Loucy (cell line): ENCODE measurements around the gene PKD2L2.

Experiments used
- H2AFZ ChIP-seq: fragments of 200-600 bp; sonication (generic); 2 replicates; pipeline ENCODE4 v1.6.0; 2016; ENCODE audit warnings: antibody characterized with exemption, mild to moderate bottlenecking, low read length, moderate library complexity
- H3F3A ChIP-seq: fragments of 200-600 bp; 2 replicates; pipeline ENCODE4 v1.6.0; 2016; ENCODE audit warnings: antibody characterized with exemption, low read depth, mild to moderate bottlenecking
- H3K27me3 ChIP-seq: fragments of 200-600 bp; sonication (generic); 2 replicates; pipeline ENCODE4 v1.6.1; 2014; ENCODE audit warnings: low read length, mild to moderate bottlenecking; ENCODE audit not compliant: insufficient read depth, poor library complexity, severe bottlenecking
- H3K36me3 ChIP-seq: fragments of 200-600 bp; sonication (generic); 2 replicates; pipeline ENCODE4 v1.6.1; 2016; ENCODE audit warnings: low read length; ENCODE audit not compliant: insufficient read depth
- H3K4me1 ChIP-seq: fragments of 200-600 bp; sonication (generic); 2 replicates; pipeline ENCODE4 v1.5.1; 2014; ENCODE audit warnings: low read length, mild to moderate bottlenecking; ENCODE audit not compliant: insufficient read depth, poor library complexity, severe bottlenecking
- H3K4me2 ChIP-seq: fragments of 200-600 bp; sonication (generic); 2 replicates; pipeline ENCODE4 v1.6.0; 2014; ENCODE audit warnings: antibody characterized with exemption, low read length, low read depth, mild to moderate bottlenecking; ENCODE audit not compliant: poor library complexity, severe bottlenecking
- H3K4me3 ChIP-seq: fragments of 200-600 bp; sonication (generic); 2 replicates; pipeline ENCODE4 v1.5.1; 2014; ENCODE audit warnings: low read length, mild to moderate bottlenecking, mixed read lengths; ENCODE audit not compliant: poor library complexity, severe bottlenecking
- H3K79me2 ChIP-seq: fragments of 200-600 bp; sonication (generic); 2 replicates; pipeline ENCODE4 v1.6.1; 2014; ENCODE audit warnings: low read length; ENCODE audit not compliant: insufficient read depth
- H3K9ac ChIP-seq: fragments of 200-600 bp; sonication (generic); 2 replicates; pipeline ENCODE4 v1.6.0; 2014; ENCODE audit warnings: mild to moderate bottlenecking, low read depth, low read length, moderate library complexity; ENCODE audit not compliant: poor library complexity, severe bottlenecking
- H3K9me2 ChIP-seq: fragments of 200-600 bp; sonication (generic); replicated peaks from 2 replicates; pipeline ENCODE4 v1.6.1; 2016; ENCODE audit warnings: low read depth, low read length, mixed read lengths
- H3K9me3 ChIP-seq: fragments of 200-600 bp; sonication (generic); 2 replicates; pipeline ENCODE4 v1.6.1; 2014; ENCODE audit warnings: mild to moderate bottlenecking, antibody characterized with exemption, low read length, low read depth; ENCODE audit not compliant: insufficient read depth
- H4K20me1 ChIP-seq: fragments of 200-600 bp; sonication (generic); 2 replicates; pipeline ENCODE4 v1.6.0; 2014; ENCODE audit warnings: antibody characterized with exemption, low read length, mild to moderate bottlenecking; ENCODE audit not compliant: insufficient read depth, poor library complexity, severe bottlenecking
- EZH2phosphoT487 ChIP-seq: fragments of 200-600 bp; IDR thresholded peaks from 2 replicates; pipeline ENCODE4 v1.6.1; 2018; ENCODE audit warnings: antibody characterized with exemption, mild to moderate bottlenecking, moderate library complexity, borderline replicate concordance
- TF ChIP-seq, protein P1 (sequence below): fragments of 200-600 bp; sonication (generic); conservative IDR thresholded peaks from 2 replicates; pipeline ENCODE4 v1.5.1; 2014; ENCODE audit warnings: mild to moderate bottlenecking, antibody characterized with exemption, low read length

Gene PKD2L2

DNA sequence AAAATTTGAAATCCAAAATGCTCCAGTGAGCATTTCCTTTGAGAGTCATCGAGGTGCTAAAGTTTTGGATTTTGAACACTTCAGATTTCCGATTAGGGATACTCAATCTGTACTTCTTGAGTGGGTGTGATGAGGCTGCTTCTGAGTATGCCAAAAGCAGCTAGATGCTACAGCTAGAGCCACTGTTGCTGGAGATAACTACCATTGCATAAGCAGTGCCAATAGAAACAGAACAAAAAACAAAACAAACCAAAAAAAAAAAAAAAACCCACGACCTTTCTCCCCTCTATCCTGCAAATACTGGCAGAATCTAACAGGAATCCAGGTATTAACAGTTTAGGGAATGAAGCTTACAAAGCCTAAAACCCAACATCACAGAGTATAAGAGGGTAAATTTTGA is 43.5 kb downstream of the PKD2L2 start:
- no peak overlapping the region for H3K9ac ChIP-seq
- no peak overlapping the region for H3K4me3 ChIP-seq
- no peaks in the 10 kb centered on the region for H3F3A ChIP-seq
- H3K9me2 ChIP-seq: no peaks in the 10 kb centered on the region
- no peaks in the 10 kb centered on the region for H3K27me3 ChIP-seq
- H4K20me1 ChIP-seq: no peaks in the 10 kb centered on the region
- TF ChIP-seq, protein P1, sequence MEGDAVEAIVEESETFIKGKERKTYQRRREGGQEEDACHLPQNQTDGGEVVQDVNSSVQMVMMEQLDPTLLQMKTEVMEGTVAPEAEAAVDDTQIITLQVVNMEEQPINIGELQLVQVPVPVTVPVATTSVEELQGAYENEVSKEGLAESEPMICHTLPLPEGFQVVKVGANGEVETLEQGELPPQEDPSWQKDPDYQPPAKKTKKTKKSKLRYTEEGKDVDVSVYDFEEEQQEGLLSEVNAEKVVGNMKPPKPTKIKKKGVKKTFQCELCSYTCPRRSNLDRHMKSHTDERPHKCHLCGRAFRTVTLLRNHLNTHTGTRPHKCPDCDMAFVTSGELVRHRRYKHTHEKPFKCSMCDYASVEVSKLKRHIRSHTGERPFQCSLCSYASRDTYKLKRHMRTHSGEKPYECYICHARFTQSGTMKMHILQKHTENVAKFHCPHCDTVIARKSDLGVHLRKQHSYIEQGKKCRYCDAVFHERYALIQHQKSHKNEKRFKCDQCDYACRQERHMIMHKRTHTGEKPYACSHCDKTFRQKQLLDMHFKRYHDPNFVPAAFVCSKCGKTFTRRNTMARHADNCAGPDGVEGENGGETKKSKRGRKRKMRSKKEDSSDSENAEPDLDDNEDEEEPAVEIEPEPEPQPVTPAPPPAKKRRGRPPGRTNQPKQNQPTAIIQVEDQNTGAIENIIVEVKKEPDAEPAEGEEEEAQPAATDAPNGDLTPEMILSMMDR: no peak
- TF ChIP-seq EZH2phosphoT487: no peak
- H3K36me3 ChIP-seq: peaks cover 11% of the 10 kb centered on the region; the same call in 1 of the 2 replicates
- no peak overlapping the region for H3K4me2 ChIP-seq
- no peaks in the 10 kb centered on the region for H3K4me1 ChIP-seq
- H3K79me2 ChIP-seq: no peaks in the 10 kb centered on the region
- no peak overlapping the region for H2AFZ ChIP-seq
- no peaks in the 10 kb centered on the region for H3K9me3 ChIP-seq

DNA sequence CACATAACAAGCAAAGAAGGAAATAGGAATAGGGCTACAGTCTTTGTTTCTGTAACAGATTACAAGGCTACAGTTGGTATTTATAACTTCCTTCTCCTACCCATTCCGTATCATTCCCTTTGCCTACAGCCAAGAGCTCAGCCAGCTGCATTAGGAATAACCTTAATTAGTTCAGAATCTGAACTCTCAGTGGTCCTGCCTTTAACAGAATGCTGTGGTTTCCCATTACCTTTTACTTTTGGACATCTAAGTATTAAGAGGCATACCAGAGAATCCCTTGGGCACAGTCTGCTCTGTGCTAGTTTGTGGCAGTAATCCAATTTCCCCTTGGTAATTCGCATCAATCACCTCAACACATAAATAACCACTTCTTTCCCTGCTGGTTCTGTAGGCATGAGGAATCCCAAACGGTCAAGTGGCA is 44.2 kb downstream of the PKD2L2 start:
- Histone ChIP-seq H3K4me3 (no peak overlapping the region), H3K9me2 (no peaks in the 10 kb centered on the region), H2AFZ (no peak overlapping the region), H3K9ac (no peak overlapping the region), H4K20me1 (no peaks in the 10 kb centered on the region), H3F3A (no peaks in the 10 kb centered on the region), H3K4me2 (no peak overlapping the region), H3K4me1 (no peaks in the 10 kb centered on the region), H3K9me3 (no peaks in the 10 kb centered on the region), H3K36me3 (peaks cover 17% of the 10 kb centered on the region; the same call in 1 of the 2 replicates), H3K27me3 (no peaks in the 10 kb centered on the region), H3K79me2 (no peaks in the 10 kb centered on the region)
- TF ChIP-seq EZH2phosphoT487: no peak
- TF ChIP-seq, protein P1: no peak

DNA sequence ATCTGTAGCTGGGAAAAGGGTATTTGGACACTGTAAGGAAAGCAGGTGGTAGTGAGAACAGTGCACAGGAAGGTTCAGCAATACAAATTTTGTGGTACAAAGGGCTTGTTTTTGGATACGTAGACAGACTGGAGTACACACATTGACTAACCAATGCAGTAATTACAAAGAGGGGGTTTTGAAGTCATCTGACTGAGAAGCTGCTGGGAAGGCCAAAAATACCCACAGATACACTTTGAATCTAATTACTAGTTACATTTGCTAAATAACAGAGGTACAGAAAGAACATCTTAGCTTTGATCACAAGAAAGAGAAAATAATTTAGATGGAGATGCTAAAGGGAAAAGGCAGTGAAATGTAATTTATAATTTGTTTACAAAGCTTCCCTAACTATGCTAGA is 45.9 kb downstream of the PKD2L2 start:
- H3K4me1 ChIP-seq: no peaks in the 10 kb centered on the region
- H3K79me2 ChIP-seq: no peaks in the 10 kb centered on the region
- H3F3A ChIP-seq: no peaks in the 10 kb centered on the region
- H3K27me3 ChIP-seq: no peaks in the 10 kb centered on the region
- H3K4me2 ChIP-seq: no peak overlapping the region
- H4K20me1 ChIP-seq: no peaks in the 10 kb centered on the region
- peaks cover 33% of the 10 kb centered on the region for H3K36me3 ChIP-seq
- H2AFZ ChIP-seq: no peak overlapping the region
- TF ChIP-seq, protein P1: no peak
- no peak for TF ChIP-seq EZH2phosphoT487
- no peak overlapping the region for H3K4me3 ChIP-seq
- H3K9me3 ChIP-seq: no peaks in the 10 kb centered on the region
- H3K9ac ChIP-seq: no peak overlapping the region
- H3K9me2 ChIP-seq: no peaks in the 10 kb centered on the region
